GM12892 (cell line): ENCODE measurements around the gene VAV2.

Source experiments
- DNase-seq: peaks from one replicate; pipeline ENCODE4 v3.0.0; 2011; ENCODE audit not compliant: insufficient read length
- FAIRE-seq: peaks from 2 replicates; lab custom pipeline; 2011; peaks lifted over from hg19 to GRCh38; lab: Jason Lieb, UNC
- POLR2A ChIP-seq: IDR thresholded peaks from 2 replicates; pipeline ENCODE4 v1.6.1; 2011; ENCODE audit warnings: low read depth, low read length, control low read depth
- POLR2AphosphoS5 ChIP-seq: IDR thresholded peaks from 2 replicates; pipeline ENCODE4 v1.6.1; 2011; ENCODE audit warnings: low read depth, low read length, control low read depth
- TAF1 ChIP-seq: IDR thresholded peaks from 2 replicates; pipeline ENCODE4 v1.6.1; 2011; ENCODE audit warnings: low read depth, mild to moderate bottlenecking, control low read depth, low read length, borderline replicate concordance

Gene VAV2

GRCh38 chr9:133837627-133838597 lies 154.2 kb downstream of the VAV2 start:
- no peak for DNase-seq
- FAIRE-seq = no peak
- TF ChIP-seq POLR2A = no peak

GRCh38 chr9:133836818-133837217 lies 155.3 kb downstream of the VAV2 start:
- no peak for DNase-seq
- FAIRE-seq = no peak
- TF ChIP-seq POLR2A (no peak), POLR2AphosphoS5 (no peak), TAF1 (no peak)

GRCh38 chr9:133836001-133836758 lies 155.9 kb downstream of the VAV2 start:
- FAIRE-seq (no peak), DNase-seq (no peak)
- no peak for TF ChIP-seq POLR2AphosphoS5
- no peak for TF ChIP-seq TAF1
- no peak for TF ChIP-seq POLR2A

DNA sequence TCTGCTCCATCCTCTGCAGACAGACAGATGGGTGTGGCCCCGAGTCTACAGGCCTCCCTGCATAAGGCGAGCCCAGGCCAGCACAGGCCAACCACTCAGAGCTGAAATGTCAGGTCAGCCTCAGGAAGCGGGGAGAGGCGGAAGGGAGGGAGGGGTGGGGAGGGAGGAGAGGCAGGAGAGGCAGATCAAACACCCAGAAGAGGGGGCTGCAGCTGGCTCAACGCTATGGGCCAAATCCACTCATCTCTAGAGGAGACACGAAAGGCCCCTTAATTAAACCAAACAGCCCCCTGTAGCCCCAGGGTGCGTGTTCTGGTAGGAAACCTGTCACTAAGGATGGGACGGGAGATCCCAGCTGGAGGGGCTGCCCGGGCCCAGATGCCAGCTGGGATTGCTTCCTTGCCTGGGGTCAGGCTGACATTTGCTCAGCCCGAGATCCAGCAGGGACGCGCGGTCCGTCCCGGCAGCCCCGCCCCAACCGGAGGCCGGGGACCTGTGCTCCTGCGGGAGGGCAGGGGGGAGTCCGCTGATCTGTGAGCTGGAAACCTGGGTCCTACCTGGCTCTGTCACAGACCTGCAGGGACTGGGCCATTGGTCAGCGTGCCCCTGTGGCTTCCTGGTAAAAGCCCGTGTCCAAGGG lies 156.7 kb downstream of the VAV2 start:
- FAIRE-seq (no peak), DNase-seq (no peak)
- TF ChIP-seq POLR2AphosphoS5 (no peak), TAF1 (no peak), POLR2A (no peak)

GRCh38 chr9:133834080-133834976 lies 157.8 kb downstream of the VAV2 start:
- DNase-seq = no peak
- TF ChIP-seq POLR2AphosphoS5 = no peak
- no peak for TF ChIP-seq POLR2A
- TF ChIP-seq TAF1 = no peak
- no peak for FAIRE-seq

DNA sequence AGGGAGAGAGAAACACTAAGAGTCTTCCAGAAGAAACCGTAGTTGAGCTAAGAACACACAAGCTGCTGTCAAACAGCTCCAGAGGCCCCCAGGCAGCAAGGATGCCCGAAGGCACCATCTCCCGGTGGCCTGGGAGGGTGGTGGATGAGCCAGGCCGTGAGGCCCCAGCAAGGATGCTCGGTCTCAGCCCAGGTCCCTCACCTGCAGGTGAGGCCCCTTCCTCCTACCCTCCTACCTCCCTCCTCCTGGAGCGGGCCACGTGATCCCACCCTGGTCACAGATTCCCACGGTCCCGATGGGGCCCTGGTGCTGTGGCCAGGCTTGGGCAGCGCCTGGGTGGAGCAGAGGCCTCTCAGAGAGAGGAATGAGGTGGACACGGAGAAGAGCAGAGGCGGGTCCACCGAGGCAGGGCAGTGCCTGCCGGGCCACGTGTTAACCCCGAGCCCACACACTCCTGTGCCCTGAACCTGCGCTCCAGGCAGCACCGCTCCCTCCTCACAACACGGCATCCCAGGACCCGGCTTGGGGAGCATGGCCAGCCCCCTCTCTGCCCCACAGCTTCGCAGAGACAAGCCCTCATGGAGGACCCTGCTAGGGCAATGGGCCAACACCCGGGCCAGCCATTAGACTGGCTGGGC lies 158.6 kb downstream of the VAV2 start:
- DNase-seq = no peak
- no peak for FAIRE-seq
- TF ChIP-seq POLR2A (no peak), TAF1 (no peak), POLR2AphosphoS5 (no peak)

- TF ChIP-seq POLR2A = no peak
- no peak for TF ChIP-seq TAF1
- TF ChIP-seq POLR2AphosphoS5 = no peak
- no peak for FAIRE-seq
- DNase-seq = no peak
Measured at GRCh38 chr9:133832877-133833276, 159.2 kb downstream of the VAV2 start.

GRCh38 chr9:133830711-133831110 lies 161.4 kb downstream of the VAV2 start:
- TF ChIP-seq TAF1 (no peak), POLR2A (no peak), POLR2AphosphoS5 (no peak)
- DNase-seq (no peak), FAIRE-seq (no peak)

DNA sequence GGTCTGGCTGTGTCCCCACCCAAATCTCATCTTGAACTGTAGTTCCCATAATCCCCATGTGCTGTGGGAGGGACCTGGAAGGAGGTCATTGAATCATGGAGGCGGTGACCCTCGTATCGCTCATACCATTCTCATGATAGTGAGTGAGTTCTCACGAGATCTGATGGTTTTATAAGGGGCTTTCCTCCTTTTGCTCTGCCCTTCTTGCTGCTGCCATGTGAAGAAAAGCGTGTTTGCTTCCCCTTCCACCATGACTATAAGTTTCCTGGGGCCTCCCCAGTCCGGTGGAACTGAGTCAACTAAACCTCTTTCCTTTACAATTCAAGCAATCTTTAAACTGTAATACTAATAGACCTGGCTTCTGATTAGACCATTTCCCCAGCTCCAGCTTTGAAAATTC lies 161.8 kb downstream of the VAV2 start:
- TF ChIP-seq TAF1 = no peak
- TF ChIP-seq POLR2AphosphoS5 = no peak
- DNase-seq = no peak
- no peak for FAIRE-seq

DNA sequence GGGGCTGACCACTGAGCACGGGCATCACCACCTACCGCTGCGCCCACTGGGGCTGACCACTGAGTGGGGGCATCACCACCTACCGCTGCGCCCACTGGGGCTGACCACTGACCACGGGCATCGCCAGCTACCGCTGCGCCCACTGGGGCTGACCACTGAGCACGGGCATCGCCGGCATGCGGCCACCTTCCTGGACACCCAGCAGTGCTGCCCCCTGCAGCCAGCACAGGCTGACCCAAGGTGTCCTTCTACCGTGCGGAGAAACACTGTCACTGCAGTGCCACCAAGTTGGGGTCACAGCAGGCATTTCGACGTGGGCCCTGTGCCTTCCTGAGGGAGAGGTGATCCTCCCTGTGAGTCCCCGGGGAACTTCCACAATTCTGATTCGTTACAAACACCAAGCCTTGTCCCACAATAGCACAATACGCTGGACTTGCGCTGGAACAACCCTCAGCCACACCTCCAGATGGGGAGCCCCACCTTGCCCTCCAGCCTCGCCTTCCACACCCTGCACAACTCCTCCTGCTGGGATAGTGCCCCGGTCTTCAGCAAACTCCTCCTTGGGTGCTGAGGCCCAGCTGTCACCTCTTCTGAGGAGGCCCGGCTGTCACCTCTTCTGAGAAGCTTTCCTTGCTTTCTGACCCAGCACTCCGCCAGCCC lies 163.7 kb downstream of the VAV2 start:
- DNase-seq (no peak), FAIRE-seq (no peak)
- no peak for TF ChIP-seq POLR2A
